SK-N-SH (cell line): ENCODE measurements around the gene AFP. TPM values are rescaled to one million over a fixed set of nuclear protein-coding genes. Genes with fewer than 3 reads are reported as not detected.
A peak's percentile ranks its signal among the peaks of the same experiment; 100 is the strongest.

Source experiments
- CTCF ChIA-PET: fragments of 300-600, 350-600 bp; formaldehyde crosslinking; extraction: SDS; loops from one replicate; lab custom pipeline; 2021; lab: Yijun Ruan, JAX
- POLR2A ChIA-PET: fragments of 350-600 bp; sonication (Branson Sonifier 250); formaldehyde crosslinking; extraction: SDS; loops from one replicate; lab custom pipeline; 2020; ENCODE audit warnings: antibody characterized with exemption, inconsistent platforms; lab: Yijun Ruan, JAX
- DNase-seq: peaks from one replicate; pipeline ENCODE4 v3.0.0; 2012
- H2AFZ ChIP-seq: fragments of 200-600 bp; sonication (generic); 2 replicates; pipeline ENCODE4 v1.8.1; 2016; ENCODE audit warnings: antibody characterized with exemption, mild to moderate bottlenecking, low read depth
- H3F3A ChIP-seq: fragments of 200-600 bp; sonication (generic); replicated peaks from 2 replicates; pipeline ENCODE3; 2016; ENCODE audit warnings: antibody characterized with exemption, mild to moderate bottlenecking; ENCODE audit not compliant: insufficient read depth
- H3K27ac ChIP-seq, 2 experiments: fragments of 200-500 bp in 1 of 2; fragments of 200-600 bp in 1 of 2; sonication (Bioruptor generic) in 1 of 2; sonication (generic), shearing (Covaris generic) in 1 of 2; 2 replicates each; pipeline versions ENCODE4 v1.5.1 to v1.6.1; 2014 to 2016; ENCODE audit warnings: low read depth in 2 of 2, inconsistent platforms in 1 of 2, low read length in 1 of 2, mild to moderate bottlenecking in 1 of 2, mixed read lengths in 1 of 2
- H3K27me3 ChIP-seq: fragments of 200-600 bp; sonication (generic), shearing (Covaris generic); 2 replicates; pipeline ENCODE4 v1.6.1; 2016; ENCODE audit warnings: mixed run types; ENCODE audit not compliant: insufficient read depth
- H3K36me3 ChIP-seq, 2 experiments: fragments of 200-500 bp in 1 of 2; fragments of 200-600 bp in 1 of 2; sonication (Bioruptor generic) in 1 of 2; sonication (generic) in 1 of 2; replicated peaks in 1 of 2; 2 replicates each; pipeline versions ENCODE3 to v1.5.1; 2014 to 2016; ENCODE audit warnings: low read length in 1 of 2, mild to moderate bottlenecking in 1 of 2; ENCODE audit not compliant: insufficient read depth in 2 of 2, control insufficient read depth in 1 of 2
- H3K4me1 ChIP-seq, 2 experiments: fragments of 200-500 bp in 1 of 2; fragments of 200-600 bp in 1 of 2; sonication (Bioruptor generic) in 1 of 2; sonication (generic), shearing (Covaris generic) in 1 of 2; 2 replicates each; pipeline versions ENCODE4 v1.5.1 to v1.6.1; 2014 to 2016; ENCODE audit warnings: low read depth in 1 of 2, low read length in 1 of 2, mixed run types in 1 of 2; ENCODE audit not compliant: insufficient read depth in 2 of 2, control insufficient read depth in 1 of 2
- H3K4me2 ChIP-seq: fragments of 200-600 bp; sonication (generic), shearing (Covaris generic); 2 replicates; pipeline ENCODE4 v1.6.1; 2017; ENCODE audit warnings: mixed run types
- H3K4me3 ChIP-seq, 2 experiments: fragments of 200-500 bp in 1 of 2; fragments of 200-600 bp in 1 of 2; sonication (Bioruptor generic) in 1 of 2; sonication (generic), shearing (Covaris generic) in 1 of 2; 2 replicates each; pipeline versions ENCODE4 v1.5.1 to v1.8.1; 2014 to 2016; ENCODE audit warnings: low read depth in 2 of 2, inconsistent platforms in 1 of 2, low read length in 1 of 2, mild to moderate bottlenecking in 1 of 2, mixed read lengths in 1 of 2, moderate library complexity in 1 of 2
- H3K79me2 ChIP-seq: fragments of 200-600 bp; sonication (generic); 2 replicates; pipeline ENCODE4 v1.8.1; 2017; ENCODE audit warnings: mild to moderate bottlenecking; ENCODE audit not compliant: insufficient read depth
- H3K9ac ChIP-seq: fragments of 200-600 bp; sonication (generic); 2 replicates; pipeline ENCODE4 v1.6.1; 2017; ENCODE audit warnings: mixed run types
- H3K9me2 ChIP-seq: fragments of 200-600 bp; sonication (generic); 2 replicates; pipeline ENCODE4 v1.6.1; 2017; ENCODE audit warnings: mixed run types
- H3K9me3 ChIP-seq: fragments of 200-600 bp; sonication (generic); 2 replicates; pipeline ENCODE4 v1.6.1; 2017; ENCODE audit warnings: mixed run types, mild to moderate bottlenecking, moderate library complexity
- H4K20me1 ChIP-seq: fragments of 200-600 bp; sonication (generic); 2 replicates; pipeline ENCODE4 v1.6.1; 2017; ENCODE audit warnings: mild to moderate bottlenecking, mixed run types; ENCODE audit not compliant: insufficient read depth
- ELF1 ChIP-seq: IDR thresholded peaks from 2 replicates; pipeline ENCODE4 v1.4.0; 2012
- EP300 ChIP-seq, 2 experiments: IDR thresholded peaks; 2 replicates each; pipeline versions ENCODE4 v1.4.0 to v1.6.1; 2012; ENCODE audit warnings: borderline replicate concordance in 1 of 2, low read depth in 1 of 2, low read length in 1 of 2
- EZH2phosphoT487 ChIP-seq: fragments of 200-600 bp; sonication (generic); IDR thresholded peaks from 2 replicates; pipeline ENCODE4 v1.6.1; 2017; ENCODE audit warnings: low read depth, mixed run types, mild to moderate bottlenecking, antibody characterized with exemption, moderate library complexity, borderline replicate concordance
- FOSL2 ChIP-seq: IDR thresholded peaks from 2 replicates; pipeline ENCODE4 v1.4.0; 2012; ENCODE audit warnings: low read depth, mild to moderate bottlenecking, moderate library complexity, borderline replicate concordance
- FOXM1 ChIP-seq: IDR thresholded peaks from 2 replicates; pipeline ENCODE4 v1.4.0; 2012; ENCODE audit warnings: low read depth, mild to moderate bottlenecking
- GABPA ChIP-seq: IDR thresholded peaks from 2 replicates; pipeline ENCODE4 v1.4.0; 2012; ENCODE audit warnings: low read depth, mild to moderate bottlenecking
- GATA2 ChIP-seq: sonication (generic); formaldehyde crosslinking; IDR thresholded peaks from 2 replicates; pipeline ENCODE4 v1.5.0; 2020; ENCODE audit warnings: mild to moderate bottlenecking, missing genetic modification reagents
- JUND ChIP-seq: IDR thresholded peaks from 2 replicates; pipeline ENCODE4 v1.4.0; 2012
- MXI1 ChIP-seq: IDR thresholded peaks from 2 replicates; pipeline ENCODE4 v1.6.1; 2012; ENCODE audit warnings: mild to moderate bottlenecking, low read depth, low read length, improper control_type of control experiment
- POLR2AphosphoS5 ChIP-seq: IDR thresholded peaks from 2 replicates; pipeline ENCODE4 v1.6.1; 2012; ENCODE audit warnings: low read depth, low read length
- RAD21 ChIP-seq: IDR thresholded peaks from 2 replicates; pipeline ENCODE4 v1.6.1; 2012; ENCODE audit warnings: mild to moderate bottlenecking, low read length
- RXRA ChIP-seq: IDR thresholded peaks from 2 replicates; pipeline ENCODE4 v1.4.0; 2012; ENCODE audit warnings: low read depth, mild to moderate bottlenecking, borderline replicate concordance
- SMC3 ChIP-seq: IDR thresholded peaks from 2 replicates; pipeline ENCODE4 v1.6.1; 2012; ENCODE audit warnings: low read depth, low read length, improper control_type of control experiment
- WGBS: methylation state at CpG from one replicate; pipeline ENCODE4 v1.1.6; 2017; ENCODE audit warnings: low lambda C conversion rate; 5-methylcytosine and 5-hydroxymethylcytosine counted together
- polyA plus RNA-seq, 3 experiments: library from polyadenylated mRNA; depleted of rRNA; stranded (reverse); fragments of >200 nt; gene quantifications; 2 replicates each; pipeline ENCODE4 v1.2.3, GENCODE V29; 2012
- TF ChIP-seq, protein P1 (sequence below): IDR thresholded peaks from 2 replicates; pipeline ENCODE4 v1.6.1; 2012; ENCODE audit warnings: mild to moderate bottlenecking, low read depth, low read length, moderate library complexity
- TF ChIP-seq, protein P2 (sequence below): fragments of 200-600 bp; sonication (generic); IDR thresholded peaks from 2 replicates; pipeline ENCODE4 v1.6.1; 2017; ENCODE audit warnings: antibody characterized with exemption, mild to moderate bottlenecking, moderate library complexity
- TF ChIP-seq, protein P3 (sequence below): fragments of 150-350 bp; IDR thresholded peaks from 2 replicates; pipeline ENCODE4 v1.6.1; 2016; ENCODE audit warnings: mild to moderate bottlenecking, low read depth, low read length

Gene AFP
- polyA plus RNA-seq, 1 of the 3 experiments (the other 2 are of a cell fraction), result 0.28 TPM

DNA sequence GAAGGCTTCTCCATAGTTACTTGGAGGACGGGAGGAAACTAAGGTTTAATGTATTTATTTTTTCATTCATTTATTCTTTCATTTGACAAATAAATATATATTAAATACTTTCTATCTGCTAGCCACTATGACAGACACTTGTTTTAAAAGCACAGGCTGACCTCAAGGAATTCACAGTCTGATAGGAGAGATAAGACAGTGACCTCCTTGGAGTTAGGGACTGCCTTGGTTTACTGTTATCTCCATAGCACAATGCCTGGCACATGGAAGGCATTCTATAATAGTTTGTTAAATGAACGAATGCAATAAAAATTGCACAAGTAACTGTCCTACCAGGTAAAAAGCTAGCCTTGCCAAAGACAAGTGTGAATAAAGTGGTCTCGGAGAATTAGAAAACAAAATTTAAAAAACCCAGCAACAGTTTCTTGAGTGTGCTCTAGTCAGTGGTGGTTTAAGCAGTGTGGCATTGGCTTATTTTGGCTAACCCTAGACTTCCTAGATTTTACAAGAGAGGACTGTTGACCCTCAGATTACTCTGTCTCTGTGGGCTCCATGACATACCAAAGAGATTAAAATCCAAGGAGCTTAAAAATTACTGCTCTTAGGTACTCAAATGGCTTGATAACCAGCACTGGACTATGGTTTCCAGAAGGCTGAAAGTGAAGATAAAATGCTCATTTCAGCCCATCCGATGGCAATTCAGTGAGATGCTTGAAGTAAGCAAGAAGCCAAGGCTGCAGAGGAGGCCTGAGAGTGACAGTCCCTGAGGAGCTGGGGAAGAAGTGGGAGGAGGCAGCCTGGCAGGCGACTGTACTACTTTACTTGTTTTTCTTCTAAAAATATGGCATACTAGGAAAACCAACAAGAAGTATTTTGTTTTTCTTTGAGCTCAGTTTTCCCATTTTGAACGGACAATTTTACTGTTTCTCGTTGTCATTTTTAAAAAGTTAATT, 9.6 kb downstream of the AFP start:
- Histone ChIP-seq H3K79me2 (no peaks in the 10 kb centered on the region), H3K9ac (no peak overlapping the region), H3K27ac (no peak overlapping the region), H3K4me3 (no peak overlapping the region; a peak in 1 of 4 replicates), H3K9me3 (no peaks in the 10 kb centered on the region), H4K20me1 (no peaks in the 10 kb centered on the region), H3K4me2 (no peak overlapping the region), H3K4me1 (no peaks in the 10 kb centered on the region), H3K27me3 (peaks cover 23% of the 10 kb centered on the region; the same call in 1 of the 2 replicates), H2AFZ (no peak overlapping the region), H3F3A (no peaks in the 10 kb centered on the region), H3K9me2 (no peaks in the 10 kb centered on the region), H3K36me3 (no peaks in the 10 kb centered on the region)
- TF ChIP-seq, protein P1, sequence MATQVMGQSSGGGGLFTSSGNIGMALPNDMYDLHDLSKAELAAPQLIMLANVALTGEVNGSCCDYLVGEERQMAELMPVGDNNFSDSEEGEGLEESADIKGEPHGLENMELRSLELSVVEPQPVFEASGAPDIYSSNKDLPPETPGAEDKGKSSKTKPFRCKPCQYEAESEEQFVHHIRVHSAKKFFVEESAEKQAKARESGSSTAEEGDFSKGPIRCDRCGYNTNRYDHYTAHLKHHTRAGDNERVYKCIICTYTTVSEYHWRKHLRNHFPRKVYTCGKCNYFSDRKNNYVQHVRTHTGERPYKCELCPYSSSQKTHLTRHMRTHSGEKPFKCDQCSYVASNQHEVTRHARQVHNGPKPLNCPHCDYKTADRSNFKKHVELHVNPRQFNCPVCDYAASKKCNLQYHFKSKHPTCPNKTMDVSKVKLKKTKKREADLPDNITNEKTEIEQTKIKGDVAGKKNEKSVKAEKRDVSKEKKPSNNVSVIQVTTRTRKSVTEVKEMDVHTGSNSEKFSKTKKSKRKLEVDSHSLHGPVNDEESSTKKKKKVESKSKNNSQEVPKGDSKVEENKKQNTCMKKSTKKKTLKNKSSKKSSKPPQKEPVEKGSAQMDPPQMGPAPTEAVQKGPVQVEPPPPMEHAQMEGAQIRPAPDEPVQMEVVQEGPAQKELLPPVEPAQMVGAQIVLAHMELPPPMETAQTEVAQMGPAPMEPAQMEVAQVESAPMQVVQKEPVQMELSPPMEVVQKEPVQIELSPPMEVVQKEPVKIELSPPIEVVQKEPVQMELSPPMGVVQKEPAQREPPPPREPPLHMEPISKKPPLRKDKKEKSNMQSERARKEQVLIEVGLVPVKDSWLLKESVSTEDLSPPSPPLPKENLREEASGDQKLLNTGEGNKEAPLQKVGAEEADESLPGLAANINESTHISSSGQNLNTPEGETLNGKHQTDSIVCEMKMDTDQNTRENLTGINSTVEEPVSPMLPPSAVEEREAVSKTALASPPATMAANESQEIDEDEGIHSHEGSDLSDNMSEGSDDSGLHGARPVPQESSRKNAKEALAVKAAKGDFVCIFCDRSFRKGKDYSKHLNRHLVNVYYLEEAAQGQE, result no peak
- no peak for TF ChIP-seq MXI1
- TF ChIP-seq RXRA, result no peak
- no peak for TF ChIP-seq RAD21
- TF ChIP-seq FOXM1, result no peak
- WGBS, result 24% methylated on average over 7 of the region's 7 CpGs
- ChIA-PET CTCF (interaction anchor here (0.6 to 2.7 kb wide), 30 partner anchors 8 to 1319 kb away, joined by 3 to 22 read pairs (median 4); partner anchors contain the start of gene AFP), POLR2A (interaction anchor here (0.7 kb wide), 1 partner anchor 1300 kb away, joined by 3 read pairs; no protein-coding TSS in a partner anchor)
- no peak for DNase-seq

DNA sequence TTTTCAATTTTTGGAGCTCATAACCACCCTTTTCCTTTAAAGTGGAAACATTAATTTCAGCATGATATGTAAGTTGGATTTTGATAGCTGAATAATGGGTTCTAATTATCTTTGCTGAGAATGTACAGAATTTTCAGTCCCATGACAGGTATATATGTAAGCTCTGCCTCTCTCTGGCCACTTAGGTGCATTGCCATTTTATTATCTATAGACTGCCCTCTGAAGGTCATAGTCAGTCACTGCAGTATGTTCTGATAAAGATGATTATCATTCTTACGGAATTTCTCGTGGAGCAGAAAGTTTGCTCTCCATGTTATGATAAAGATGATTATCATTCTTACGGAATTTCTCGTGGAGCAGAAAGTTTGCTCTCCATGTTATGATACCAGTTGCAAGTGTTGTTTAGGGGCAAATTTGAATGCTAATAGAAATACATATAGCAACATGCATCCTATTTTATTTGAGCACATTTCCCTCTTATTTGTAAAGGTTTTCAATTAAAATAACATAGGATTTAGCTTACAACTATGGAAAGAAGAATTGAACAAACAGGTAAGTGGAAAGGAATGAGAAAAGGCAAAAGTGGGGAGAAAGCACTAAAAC, 10.4 kb downstream of the AFP start:
- Histone ChIP-seq H3K27ac (no peak overlapping the region), H3K4me3 (no peak overlapping the region; a peak in 1 of 4 replicates), H3K4me1 (no peaks in the 10 kb centered on the region; a peak in 1 of 4 replicates), H3K36me3 (no peaks in the 10 kb centered on the region), H3K4me2 (no peak overlapping the region), H3K9me2 (no peaks in the 10 kb centered on the region), H3K27me3 (peaks cover 17% of the 10 kb centered on the region; the same call in 1 of the 2 replicates), H2AFZ (no peak overlapping the region), H3K9ac (no peak overlapping the region), H3F3A (no peaks in the 10 kb centered on the region), H3K79me2 (no peaks in the 10 kb centered on the region), H4K20me1 (no peaks in the 10 kb centered on the region), H3K9me3 (no peaks in the 10 kb centered on the region)
- WGBS, result 3% methylated on average over 4 of the region's 4 CpGs
- no peak for TF ChIP-seq ELF1
- TF ChIP-seq JUND, result no peak
- TF ChIP-seq, protein P2, sequence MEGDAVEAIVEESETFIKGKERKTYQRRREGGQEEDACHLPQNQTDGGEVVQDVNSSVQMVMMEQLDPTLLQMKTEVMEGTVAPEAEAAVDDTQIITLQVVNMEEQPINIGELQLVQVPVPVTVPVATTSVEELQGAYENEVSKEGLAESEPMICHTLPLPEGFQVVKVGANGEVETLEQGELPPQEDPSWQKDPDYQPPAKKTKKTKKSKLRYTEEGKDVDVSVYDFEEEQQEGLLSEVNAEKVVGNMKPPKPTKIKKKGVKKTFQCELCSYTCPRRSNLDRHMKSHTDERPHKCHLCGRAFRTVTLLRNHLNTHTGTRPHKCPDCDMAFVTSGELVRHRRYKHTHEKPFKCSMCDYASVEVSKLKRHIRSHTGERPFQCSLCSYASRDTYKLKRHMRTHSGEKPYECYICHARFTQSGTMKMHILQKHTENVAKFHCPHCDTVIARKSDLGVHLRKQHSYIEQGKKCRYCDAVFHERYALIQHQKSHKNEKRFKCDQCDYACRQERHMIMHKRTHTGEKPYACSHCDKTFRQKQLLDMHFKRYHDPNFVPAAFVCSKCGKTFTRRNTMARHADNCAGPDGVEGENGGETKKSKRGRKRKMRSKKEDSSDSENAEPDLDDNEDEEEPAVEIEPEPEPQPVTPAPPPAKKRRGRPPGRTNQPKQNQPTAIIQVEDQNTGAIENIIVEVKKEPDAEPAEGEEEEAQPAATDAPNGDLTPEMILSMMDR, result peak; percentile 86
- TF ChIP-seq FOSL2, result no peak
- peak; percentile 42 for TF ChIP-seq SMC3
- TF ChIP-seq POLR2AphosphoS5, result no peak
- peak; percentile 56; the same call in 1 of the 2 replicates for TF ChIP-seq GATA2
- TF ChIP-seq EP300 (IDR thresholded peaks at IDR 0.05; ENCODE audit: borderline replicate concordance in 1 of 2, low read depth in 1 of 2, low read length in 1 of 2), result no peak
- TF ChIP-seq RXRA, result no peak
- TF ChIP-seq MXI1, result no peak
- TF ChIP-seq, protein P3, sequence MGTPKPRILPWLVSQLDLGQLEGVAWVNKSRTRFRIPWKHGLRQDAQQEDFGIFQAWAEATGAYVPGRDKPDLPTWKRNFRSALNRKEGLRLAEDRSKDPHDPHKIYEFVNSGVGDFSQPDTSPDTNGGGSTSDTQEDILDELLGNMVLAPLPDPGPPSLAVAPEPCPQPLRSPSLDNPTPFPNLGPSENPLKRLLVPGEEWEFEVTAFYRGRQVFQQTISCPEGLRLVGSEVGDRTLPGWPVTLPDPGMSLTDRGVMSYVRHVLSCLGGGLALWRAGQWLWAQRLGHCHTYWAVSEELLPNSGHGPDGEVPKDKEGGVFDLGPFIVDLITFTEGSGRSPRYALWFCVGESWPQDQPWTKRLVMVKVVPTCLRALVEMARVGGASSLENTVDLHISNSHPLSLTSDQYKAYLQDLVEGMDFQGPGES, result no peak
- peak; percentile 59 for TF ChIP-seq RAD21
- TF ChIP-seq GABPA, result no peak
- no peak for TF ChIP-seq EZH2phosphoT487
- ChIA-PET POLR2A (interaction anchor here (0.7 kb wide), 1 partner anchor 1301 kb away, joined by 3 read pairs; no protein-coding TSS in a partner anchor), CTCF (interaction anchor here (0.6 to 2.7 kb wide), 31 partner anchors 7 to 1320 kb away, joined by 3 to 22 read pairs (median 4); partner anchors contain the start of gene AFP)
- DNase-seq, result peak; percentile 46
